Measurements from ENCODE around the gene DEFB132. TPM values are rescaled to one million over a fixed set of nuclear protein-coding genes. Genes with fewer than 3 reads are reported as not detected.

Gene DEFB132
- total and polyA plus RNA-seq, 2 donors (not counting 1 experiment from before 2014, with no cell fraction given): not detected

GRCh38 chr20:276620-277495, 19.3 kb downstream of the DEFB132 start:
- TF ChIP-seq CTCF (IDR thresholded peaks at IDR 0.05) (no peak), EZH2 (IDR thresholded peaks at IDR 0.05; ENCODE audit: borderline replicate concordance, insufficient read depth, low read depth, low read length, poor library complexity, severe bottlenecking) (no peak)
- whole genome bisulfite sequencing (ENCODE audit: insufficient coverage): 93% methylated on average over 9 of the region's 12 CpGs
- no peak overlapping the region for H3K4me2 ChIP-seq (replicated peaks; ENCODE audit: low read depth, low read length, poor library complexity, severe bottlenecking)
- ChIA-PET CTCF (no interaction called here), POLR2A (no interaction called here)
- no peak overlapping the region for H3K27ac ChIP-seq (ENCODE audit: low read length in 2 of 2)
- ATAC-seq (ENCODE audit: low read depth): no peak
- H3K27me3 ChIP-seq (replicated peaks in 1 of 4; ENCODE audit: control extremely low read depth in 1 of 4, control insufficient read depth in 3 of 4, insufficient read depth in 4 of 4, low read length in 3 of 4): no peaks in the 10 kb centered on the region
- Mint-ChIP-seq H3K9me3 (ENCODE audit: insufficient read depth) (no peaks in the 10 kb centered on the region), H3K27me3 (no peaks in the 10 kb centered on the region), H3K27ac (no peak overlapping the region), H3K4me1 (peaks cover 4% of the 10 kb centered on the region), H3K4me3 (no peak overlapping the region)
- no peaks in the 10 kb centered on the region for H3K79me2 ChIP-seq (ENCODE audit: control insufficient read depth, insufficient read depth, low read length)
- H3K4me1 ChIP-seq (ENCODE audit: control insufficient read depth in 2 of 2, insufficient read depth in 2 of 2, low read length in 2 of 2): no peaks in the 10 kb centered on the region
- H2AFZ ChIP-seq (ENCODE audit: insufficient read depth, low read depth, low read length, poor library complexity, severe bottlenecking): no peak overlapping the region
- H3K36me3 ChIP-seq (replicated peaks in 1 of 2; ENCODE audit: control extremely low read depth in 1 of 2, control insufficient read depth in 1 of 2, extremely low read depth in 1 of 2, insufficient read depth in 2 of 2, low read length in 1 of 2): peaks cover 0 to 13% of the 10 kb centered on the region in 2 experiments
- intact Hi-C loops (cut with micrococcal nuclease): no loop called here
- DNase-seq: no peak
- no peak overlapping the region for H3K4me3 ChIP-seq (ENCODE audit: control extremely low read depth in 1 of 5, extremely low read depth in 1 of 5, insufficient read depth in 1 of 5, low read depth in 2 of 5, low read length in 4 of 5)
- no peaks in the 10 kb centered on the region for H4K20me1 ChIP-seq (ENCODE audit: control insufficient read depth, insufficient read depth, low read length, poor library complexity, severe bottlenecking)
- no peak overlapping the region for H3K9ac ChIP-seq (ENCODE audit: low read length)
- no peaks in the 10 kb centered on the region for H3K9me3 ChIP-seq (ENCODE audit: control extremely low read depth in 1 of 3, control insufficient read depth in 2 of 3, insufficient read depth in 1 of 3, low read length in 2 of 3)

DNA sequence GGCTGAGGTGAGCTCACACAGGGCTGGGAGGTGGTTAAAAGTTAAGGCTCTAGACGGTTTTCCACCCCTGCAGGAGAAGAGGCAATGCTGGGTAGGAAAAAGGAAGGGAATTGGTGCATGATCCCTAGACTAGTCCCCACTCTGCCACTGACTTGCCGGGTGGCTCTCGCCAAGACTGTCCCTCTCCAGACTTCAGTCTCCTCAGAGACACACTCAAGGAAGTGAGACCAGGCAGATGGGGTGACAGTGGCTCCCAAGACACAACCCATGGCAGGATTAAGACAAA, 19.9 kb downstream of the DEFB132 start:
- ChIA-PET POLR2A (no interaction called here), CTCF (interaction anchor here (1.2 kb wide), 1 partner anchor 11 kb away, joined by 4 read pairs; no protein-coding TSS in a partner anchor)
- Histone ChIP-seq H3K9me3 (ENCODE audit: control extremely low read depth in 1 of 3, control insufficient read depth in 2 of 3, insufficient read depth in 1 of 3, low read length in 2 of 3) (no peaks in the 10 kb centered on the region), H3K4me3 (ENCODE audit: control extremely low read depth in 1 of 5, extremely low read depth in 1 of 5, insufficient read depth in 1 of 5, low read depth in 2 of 5, low read length in 4 of 5) (no peak overlapping the region), H3K9ac (ENCODE audit: low read length) (no peak overlapping the region), H3K27ac (ENCODE audit: low read length in 2 of 2) (no peak overlapping the region), H3K79me2 (ENCODE audit: control insufficient read depth, insufficient read depth, low read length) (no peaks in the 10 kb centered on the region), H3K4me1 (ENCODE audit: control insufficient read depth in 2 of 2, insufficient read depth in 2 of 2, low read length in 2 of 2) (no peaks in the 10 kb centered on the region), H4K20me1 (ENCODE audit: control insufficient read depth, insufficient read depth, low read length, poor library complexity, severe bottlenecking) (no peaks in the 10 kb centered on the region), H3K36me3 (replicated peaks in 1 of 2; ENCODE audit: control extremely low read depth in 1 of 2, control insufficient read depth in 1 of 2, extremely low read depth in 1 of 2, insufficient read depth in 2 of 2, low read length in 1 of 2) (peaks cover 0 to 13% of the 10 kb centered on the region in 2 experiments), H3K27me3 (replicated peaks in 1 of 4; ENCODE audit: control extremely low read depth in 1 of 4, control insufficient read depth in 3 of 4, insufficient read depth in 4 of 4, low read length in 3 of 4) (no peaks in the 10 kb centered on the region), H3K4me2 (replicated peaks; ENCODE audit: low read depth, low read length, poor library complexity, severe bottlenecking) (no peak overlapping the region), H2AFZ (ENCODE audit: insufficient read depth, low read depth, low read length, poor library complexity, severe bottlenecking) (no peak overlapping the region)
- intact Hi-C loops (cut with micrococcal nuclease): no loop called here
- 73% methylated on average over 2 of the region's 3 CpGs for WGBS (ENCODE audit: insufficient coverage)
- no peaks in the 10 kb centered on the region for H3K9me3 Mint-ChIP-seq (ENCODE audit: insufficient read depth)
- no peaks in the 10 kb centered on the region for H3K27me3 Mint-ChIP-seq
- ATAC-seq (ENCODE audit: low read depth) (no peak), DNase-seq (no peak)
- peaks cover 4% of the 10 kb centered on the region for H3K4me1 Mint-ChIP-seq
- H3K27ac Mint-ChIP-seq: peak overlapping the region; percentile 37
- H3K4me3 Mint-ChIP-seq: no peak overlapping the region
- no peak for TF ChIP-seq EZH2 (IDR thresholded peaks at IDR 0.05; ENCODE audit: borderline replicate concordance, insufficient read depth, low read depth, low read length, poor library complexity, severe bottlenecking)
- TF ChIP-seq CTCF (IDR thresholded peaks at IDR 0.05): no peak
